Measurements from ENCODE around the gene GLRX. TPM values are rescaled to one million over a fixed set of nuclear protein-coding genes. Genes with fewer than 3 reads are reported as not detected.
A peak's percentile ranks its signal among the peaks of the same experiment; 100 is the strongest.

GLRX gene
- total RNA-seq, 1 donor from 2014 or later: 139 TPM

- H3K4me3 ChIP-seq: no peak overlapping the region
- no peaks in the 10 kb centered on the region for H3K9me3 ChIP-seq (replicated peaks)
- peaks cover 41% of the 10 kb centered on the region for H3K4me1 ChIP-seq
- H3K36me3 ChIP-seq: peaks cover 8% of the 10 kb centered on the region
- H3K27me3 ChIP-seq (ENCODE audit: low read depth): no peaks in the 10 kb centered on the region
- intact Hi-C loops (cut with micrococcal nuclease): loop anchor here (10.0 kb wide), 1 partner anchor 115 kb away; no protein-coding TSS in a partner anchor
- no peak for TF ChIP-seq CTCF (IDR thresholded peaks at IDR 0.05; ENCODE audit: borderline replicate concordance)
- DNase-seq: no peak
- H3K27ac ChIP-seq (replicated peaks): peak overlapping the region; percentile 62
These were observed 42.9 kb downstream of the GLRX start for GRCh38 chr5:95779611-95780010.

GRCh38 chr5:95778713-95779436 is 43.7 kb downstream of the GLRX start:
- Histone ChIP-seq H3K36me3 (peaks cover 4% of the 10 kb centered on the region), H3K9me3 (replicated peaks) (no peaks in the 10 kb centered on the region), H3K4me3 (no peak overlapping the region), H3K27ac (replicated peaks) (peak overlapping the region; percentile 62), H3K4me1 (peaks cover 40% of the 10 kb centered on the region), H3K27me3 (ENCODE audit: low read depth) (no peaks in the 10 kb centered on the region)
- no peak for DNase-seq
- intact Hi-C loops (cut with micrococcal nuclease): loop anchor here (10.0 kb wide), 1 partner anchor 114 kb away; no protein-coding TSS in a partner anchor
- no peak for TF ChIP-seq CTCF (IDR thresholded peaks at IDR 0.05; ENCODE audit: borderline replicate concordance)

GRCh38 chr5:95777441-95777840 is 45.1 kb downstream of the GLRX start:
- Histone ChIP-seq H3K4me1 (peaks cover 46% of the 10 kb centered on the region), H3K36me3 (peaks cover 4% of the 10 kb centered on the region), H3K27ac (replicated peaks) (no peak overlapping the region), H3K27me3 (ENCODE audit: low read depth) (no peaks in the 10 kb centered on the region), H3K4me3 (no peak overlapping the region), H3K9me3 (replicated peaks) (no peaks in the 10 kb centered on the region)
- intact Hi-C loops (cut with micrococcal nuclease): loop anchor here (10.0 kb wide), 1 partner anchor 113 kb away; no protein-coding TSS in a partner anchor
- TF ChIP-seq CTCF (IDR thresholded peaks at IDR 0.05; ENCODE audit: borderline replicate concordance): no peak
- no peak for DNase-seq

GRCh38 chr5:95773335-95774059 is 49.0 kb downstream of the GLRX start:
- intact Hi-C loops (cut with micrococcal nuclease): loop anchor here (10.0 kb wide), 1 partner anchor 109 kb away; no protein-coding TSS in a partner anchor
- Histone ChIP-seq H3K4me3 (no peak overlapping the region), H3K27ac (replicated peaks) (peak overlapping the region; percentile 11)

More at GRCh38 chr5:95773335-95774059, 49.0 kb downstream of the GLRX start:
- H3K27me3 ChIP-seq (ENCODE audit: low read depth): no peaks in the 10 kb centered on the region
- no peak for TF ChIP-seq CTCF (IDR thresholded peaks at IDR 0.05; ENCODE audit: borderline replicate concordance)
- no peaks in the 10 kb centered on the region for H3K9me3 ChIP-seq (replicated peaks)
- DNase-seq: no peak
- peaks cover 35% of the 10 kb centered on the region for H3K4me1 ChIP-seq
- peaks cover 21% of the 10 kb centered on the region for H3K36me3 ChIP-seq
